SH-SY5Y (cell line): ENCODE data around the gene TPSAB1.

Source experiments
- GATA2 ChIP-seq: IDR thresholded peaks from 2 replicates; pipeline ENCODE4 v1.6.1; 2011; ENCODE audit warnings: mild to moderate bottlenecking, low read depth, low read length
- GATA3 ChIP-seq: IDR thresholded peaks from 2 replicates; pipeline ENCODE4 v1.6.1; 2011; ENCODE audit warnings: low read depth, mild to moderate bottlenecking, low read length, moderate library complexity

DNA sequence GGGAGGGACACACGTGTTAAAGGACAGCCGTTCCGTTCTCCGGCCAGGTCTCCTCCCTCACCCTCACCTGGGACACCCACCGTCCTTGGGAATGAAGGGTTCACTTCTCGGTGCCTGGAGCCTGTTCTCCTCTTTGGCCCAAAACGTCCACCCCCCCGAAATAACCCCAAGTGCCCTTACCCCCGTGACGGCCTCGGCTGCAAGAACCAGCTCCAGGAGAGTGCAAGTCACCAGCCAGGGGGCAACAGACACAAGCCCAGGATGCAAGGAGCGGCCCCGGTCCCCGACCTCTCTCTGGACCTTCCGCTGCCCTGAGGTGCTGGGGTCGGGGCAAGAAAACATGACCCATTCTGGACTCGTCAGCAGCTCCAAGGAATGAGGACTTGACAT lies 49.0 kb downstream of the TPSAB1 start:
- TF ChIP-seq GATA2 (no peak), GATA3 (no peak)
